Renal cortical epithelial cell (primary cell): ENCODE data around the gene MOV10. TPM values are rescaled to one million over a fixed set of nuclear protein-coding genes. Genes with fewer than 3 reads are reported as not detected.

Experiments
- DNase-seq: peaks from one replicate; pipeline ENCODE4 v3.0.0-alpha.2; 2011; ENCODE audit warnings: low read depth
- total RNA-seq: library from RNA; depleted of rRNA; stranded (reverse); fragments of >200 nt; gene quantifications from 2 replicates; pipeline ENCODE4 v1.2.3, GENCODE V29; 2014

Gene MOV10
- total RNA-seq, 1 donor from 2014 or later = 48.9 TPM

DNA sequence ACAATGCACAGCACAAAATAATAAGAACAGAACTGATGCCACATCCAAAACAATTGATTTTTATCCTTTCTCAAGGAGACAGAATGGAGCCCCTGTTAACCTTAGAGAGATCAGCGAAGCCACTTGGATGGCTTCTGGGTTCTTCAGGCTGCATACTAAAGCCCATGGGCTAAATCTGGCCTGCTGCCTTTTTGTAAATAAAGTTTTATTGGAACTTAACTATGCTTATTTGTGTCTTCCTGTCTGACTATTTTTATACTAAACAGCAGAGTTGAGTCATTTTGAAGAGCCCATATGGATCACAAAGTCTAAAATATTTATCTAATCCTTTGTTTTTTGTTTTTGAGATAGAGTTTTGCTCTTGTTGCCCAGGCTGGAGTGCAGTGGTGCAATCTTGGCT is 57.0 kb downstream of the MOV10 start:
- no peak for DNase-seq

DNA sequence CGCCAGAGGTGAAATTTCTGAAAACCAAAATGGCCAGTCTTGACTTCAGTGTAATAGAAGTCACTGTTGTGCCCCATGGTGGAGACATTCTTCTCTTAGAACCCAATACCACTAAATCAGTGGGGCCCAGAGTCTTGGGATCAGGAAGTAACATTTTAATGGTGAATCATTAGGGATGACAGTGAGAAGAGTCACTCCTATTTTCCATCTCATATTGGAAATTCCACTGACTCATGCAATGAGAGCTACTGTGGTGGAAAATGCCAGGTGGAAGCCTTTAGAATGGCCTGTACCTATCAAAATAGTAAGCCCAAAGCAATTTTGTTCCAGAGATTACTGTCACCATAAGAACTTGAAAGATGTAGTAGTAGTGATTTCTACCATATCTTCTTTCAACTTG is 61.3 kb downstream of the MOV10 start:
- DNase-seq = peak; percentile 94

DNA sequence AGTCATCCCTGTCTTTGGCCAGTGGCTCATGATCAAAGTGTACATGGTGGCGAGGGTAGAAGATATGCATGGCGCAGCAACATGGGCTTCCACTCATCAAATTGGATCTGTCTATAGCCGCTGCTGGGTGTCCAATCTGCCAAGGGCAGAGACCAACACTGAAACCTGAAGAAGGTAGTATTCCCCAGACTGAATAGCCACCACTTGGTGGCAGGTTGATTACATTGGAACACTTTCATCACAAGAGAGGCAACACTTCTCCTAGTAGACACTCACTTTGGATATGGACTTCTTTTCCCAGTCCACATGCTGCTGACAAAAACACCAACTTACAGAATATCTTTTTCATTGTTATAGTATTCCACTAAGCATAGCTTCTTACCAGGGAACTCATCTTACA is 63.1 kb downstream of the MOV10 start:
- no peak for DNase-seq

DNA sequence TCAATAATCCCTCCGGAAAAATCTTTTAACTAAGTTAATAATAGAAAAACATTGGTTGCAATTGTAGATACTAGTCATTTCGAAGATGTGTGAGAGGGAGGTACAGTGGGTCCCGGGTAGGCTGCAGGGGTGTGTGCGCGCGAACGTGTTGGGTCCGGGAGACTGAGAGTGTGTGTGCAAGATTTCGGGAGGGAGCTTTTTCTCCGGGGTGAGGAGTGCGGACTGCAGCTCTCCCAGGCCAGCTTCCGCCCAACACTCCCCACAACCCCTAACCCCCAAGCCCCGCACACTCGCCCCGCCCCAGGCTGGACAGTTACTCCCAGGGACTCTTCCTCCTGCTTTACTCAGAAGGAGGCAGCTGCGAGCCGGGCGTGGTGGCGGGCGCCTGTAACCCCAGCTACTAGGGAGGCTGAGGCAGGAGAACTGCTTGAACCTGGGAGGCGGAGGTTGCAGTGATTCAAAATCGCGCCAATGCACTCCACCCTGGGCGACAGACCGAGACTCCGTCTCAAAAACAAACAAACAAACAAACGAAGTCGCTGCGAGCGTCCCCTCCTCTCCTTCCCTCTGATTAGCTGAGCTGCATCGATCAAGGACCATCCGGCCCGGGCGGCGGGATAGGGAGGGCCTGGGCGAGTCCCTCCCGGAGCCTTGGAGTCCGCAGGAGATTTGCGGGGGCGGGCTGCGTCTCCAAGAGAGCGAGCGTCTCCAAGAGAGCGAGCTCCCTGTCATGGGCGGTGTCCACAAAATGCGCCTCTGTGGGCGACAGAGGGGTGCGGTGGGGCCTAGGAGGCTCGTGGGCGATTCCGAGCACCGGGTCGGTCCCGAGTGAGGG is 68.9 kb downstream of the MOV10 start:
- no peak for DNase-seq

DNA sequence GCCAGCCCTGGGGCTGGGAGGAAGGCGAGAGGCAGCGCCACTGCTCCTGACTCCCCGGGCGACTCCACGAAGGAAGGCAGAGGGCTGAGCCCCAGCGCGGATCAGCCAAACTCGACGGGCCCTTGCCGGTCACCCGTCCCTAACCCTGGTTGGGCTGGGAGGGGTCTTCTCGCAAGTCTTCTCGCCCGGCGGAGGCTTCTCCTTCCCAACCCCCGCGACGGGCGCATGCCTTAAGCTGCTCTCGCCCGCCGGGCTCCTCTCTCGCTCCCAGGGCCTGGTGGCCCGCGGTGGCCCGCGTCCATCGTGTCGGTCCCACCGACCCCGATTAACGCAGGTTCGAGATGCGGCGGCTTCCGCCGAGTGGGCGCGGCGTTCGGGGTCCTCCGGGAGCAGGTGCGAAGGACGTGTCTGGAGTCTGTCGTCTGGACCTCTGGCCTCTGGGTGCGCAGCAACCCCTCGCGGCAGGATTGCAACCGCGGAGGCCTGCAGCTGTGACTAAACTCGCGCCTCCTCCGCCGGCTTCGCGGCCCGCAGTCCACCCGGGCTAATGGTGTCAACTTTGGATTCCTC is 69.6 kb downstream of the MOV10 start:
- DNase-seq = peak; percentile 25

DNA sequence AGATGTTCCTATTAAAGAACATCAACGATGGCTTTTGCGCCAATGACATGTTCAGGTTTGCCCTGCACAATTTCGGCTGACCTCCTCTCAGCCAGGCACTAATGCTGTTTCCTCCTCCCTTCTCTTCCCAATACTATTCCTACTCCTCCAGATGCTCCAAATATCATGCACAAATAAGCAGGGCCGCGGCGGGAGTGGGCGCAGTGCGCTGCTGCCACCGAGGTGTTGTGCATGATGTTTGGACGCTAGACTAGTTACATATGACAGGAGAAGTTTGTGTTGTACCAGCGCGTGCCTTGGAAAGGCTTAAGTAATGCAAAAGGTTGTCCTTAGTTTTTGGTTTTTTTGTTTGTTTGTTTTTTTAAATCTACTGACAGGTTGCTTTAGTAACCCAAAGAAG is 73.9 kb downstream of the MOV10 start:
- DNase-seq = no peak

Other genes starting within 250 kb of the MOV10 start
- gene WNT2B, start 165.7 kb upstream of the MOV10 start, total RNA-seq = 4.7 and 33.5 TPM in 2 replicates
- 14.8 and 17.0 TPM in 2 replicates for gene ST7L, start 55.5 kb upstream of the MOV10 start, total RNA-seq
- gene CAPZA1, start 54.8 kb upstream of the MOV10 start, total RNA-seq = 236 and 260 TPM in 2 replicates
- 516 and 1,250 TPM in 2 replicates for gene RHOC, start 32.5 kb downstream of the MOV10 start, total RNA-seq
- 2.5 and 2.6 TPM in 2 replicates for gene PPM1J, start 40.7 kb downstream of the MOV10 start, total RNA-seq